CD4-positive, alpha-beta T cell treated with Interleukin-2 at 100 ng/mL for 4 hours (primary cell): ENCODE results near the gene AMER3.

Experiments
- DNase-seq: peaks from one replicate; pipeline ENCODE4 v3.0.0-alpha.2; 2020; ENCODE audit warnings: low spot score

The AMER3 gene

DNA sequence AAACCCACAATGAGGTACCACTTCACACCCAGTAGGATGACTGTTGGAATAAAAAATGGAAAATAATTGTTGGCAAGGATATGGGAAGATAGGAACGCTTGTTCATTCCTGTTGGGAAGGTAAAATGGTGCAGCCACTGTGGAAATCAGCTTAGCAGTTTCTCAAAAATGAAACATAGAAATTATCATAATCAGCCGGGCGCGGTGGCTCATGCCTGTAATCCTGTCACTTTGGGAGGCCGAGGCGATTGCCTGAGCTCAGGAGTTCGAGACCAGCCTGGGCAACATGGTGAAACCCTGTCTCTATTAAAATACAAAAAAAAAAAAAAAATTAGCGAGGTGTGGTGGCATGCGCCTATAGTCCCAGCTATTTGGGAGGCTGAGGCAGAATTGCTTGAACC lies 23.4 kb downstream of the AMER3 start:
- DNase-seq = no peak

DNA sequence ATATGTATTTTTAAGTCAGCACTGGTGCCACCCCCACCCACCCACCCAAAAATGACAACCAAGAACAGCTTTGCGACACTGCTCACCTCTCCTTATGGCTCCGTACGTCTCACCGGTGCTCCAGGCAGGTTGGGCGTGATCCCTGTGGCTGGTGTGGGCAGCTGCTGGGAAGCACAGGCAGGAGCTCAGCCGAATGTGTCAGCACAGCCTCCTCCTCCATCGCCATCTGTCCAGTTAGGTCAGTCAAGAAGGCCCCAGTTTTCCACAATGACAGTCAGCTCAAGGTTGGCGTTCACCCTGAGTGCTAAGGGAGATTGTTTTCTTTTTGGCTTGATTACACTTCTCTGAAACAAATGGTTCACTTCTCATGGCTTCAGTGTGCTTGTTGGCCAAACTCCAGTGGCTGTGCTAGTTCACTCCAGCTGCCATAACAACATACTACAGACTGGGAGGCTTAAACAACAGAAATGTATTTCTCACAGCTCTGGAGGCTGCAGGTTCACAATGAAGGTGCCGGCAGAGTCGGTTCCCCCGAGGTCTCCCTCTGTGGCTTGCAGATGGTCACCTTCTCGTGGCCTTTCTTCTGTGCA lies 30.2 kb downstream of the AMER3 start:
- DNase-seq = no peak

DNA sequence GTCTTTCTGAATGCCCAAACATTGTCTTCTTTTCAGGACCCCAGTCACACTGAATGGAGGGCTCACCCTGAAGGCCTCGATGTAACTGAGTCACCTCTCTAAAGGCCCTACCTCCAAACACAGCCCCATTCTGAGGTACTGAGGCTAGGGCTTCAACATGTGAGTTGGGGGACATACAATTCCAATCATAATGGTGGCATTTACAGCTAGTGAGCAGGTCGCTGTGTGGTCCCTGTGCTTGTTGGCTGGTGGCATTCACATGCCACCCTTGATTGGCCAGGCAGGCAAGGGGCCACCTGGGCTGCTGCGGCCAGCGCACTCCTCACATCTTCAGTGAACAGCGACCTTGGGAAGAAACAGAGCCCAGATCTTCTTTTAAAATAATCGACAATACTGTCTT lies 30.7 kb downstream of the AMER3 start:
- no peak for DNase-seq

DNA sequence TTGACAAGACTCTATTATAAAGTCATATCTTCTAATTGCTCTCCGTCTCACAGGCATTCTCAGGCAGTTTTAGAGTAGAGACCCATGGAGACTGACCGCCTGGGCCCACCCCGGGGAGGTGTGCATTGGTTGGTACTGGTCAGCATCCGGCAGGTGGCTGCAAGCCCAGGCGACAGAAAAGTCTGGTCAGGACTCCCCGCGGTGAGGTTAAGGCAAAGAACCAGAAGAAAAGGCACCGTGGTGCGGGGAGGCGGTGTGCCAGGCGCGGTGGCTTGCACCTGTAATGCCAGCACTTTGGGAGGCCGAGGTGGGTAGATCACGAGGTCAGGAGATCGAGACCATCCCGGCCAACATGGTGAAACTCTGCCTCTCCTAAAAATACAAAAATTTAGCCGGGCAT lies 32.5 kb downstream of the AMER3 start:
- no peak for DNase-seq

DNA sequence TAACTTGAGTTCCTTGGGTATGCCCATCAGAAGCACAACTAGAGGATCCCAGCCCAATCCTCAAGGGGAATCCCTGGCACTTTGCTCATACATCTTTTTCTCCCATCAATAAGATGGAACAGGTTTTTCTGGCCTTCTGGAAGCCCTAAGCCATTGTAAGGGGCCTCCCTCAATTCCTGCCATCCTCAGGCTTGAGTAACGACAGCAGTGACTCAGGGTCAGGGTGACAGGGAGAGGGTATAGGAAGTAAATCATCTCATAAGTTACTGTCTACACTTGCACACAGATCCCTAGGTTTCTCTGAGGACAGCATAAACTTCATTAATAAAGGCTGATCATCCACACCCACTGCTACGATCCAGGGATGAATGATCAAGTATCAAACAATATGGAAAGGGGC lies 35.0 kb downstream of the AMER3 start:
- DNase-seq = no peak

DNA sequence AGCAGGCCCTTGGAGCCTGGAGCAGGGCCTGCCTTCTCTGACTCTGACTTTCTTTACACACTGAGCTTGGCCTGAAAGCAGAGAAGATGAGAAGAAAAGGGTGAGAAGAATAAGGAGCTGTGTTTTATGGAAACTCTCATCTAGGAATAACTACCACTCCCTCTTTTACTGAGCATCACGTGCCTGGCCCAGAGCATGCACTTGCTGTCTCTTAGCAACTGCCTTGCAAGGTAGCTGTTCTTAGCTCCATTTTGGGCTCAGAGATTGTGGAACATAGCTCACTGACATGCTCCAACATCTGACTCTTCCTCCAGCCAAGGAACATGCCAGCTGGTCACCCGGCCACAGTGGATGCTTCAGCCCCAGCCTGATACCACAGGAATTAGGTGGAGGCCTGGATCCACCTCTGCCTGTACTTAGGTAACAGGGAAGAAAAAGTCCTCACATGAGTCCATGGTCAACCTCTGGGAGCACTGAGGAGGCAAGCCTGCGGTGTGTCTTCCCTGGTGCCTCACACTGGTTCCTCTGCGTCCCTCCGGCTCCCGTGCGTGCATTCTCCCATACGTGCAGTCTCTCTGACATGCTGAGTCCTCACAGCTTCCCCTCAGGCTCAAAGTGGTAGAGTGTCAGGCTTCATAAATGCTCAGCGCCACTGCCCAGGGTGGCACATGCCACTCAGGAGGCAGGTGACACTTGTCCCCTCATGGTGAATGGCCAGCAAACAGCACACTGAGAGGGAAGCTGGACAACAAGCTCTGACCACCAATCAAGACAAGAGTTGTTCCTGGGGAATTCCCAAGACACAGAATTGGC lies 35.7 kb downstream of the AMER3 start:
- DNase-seq = no peak

DNA sequence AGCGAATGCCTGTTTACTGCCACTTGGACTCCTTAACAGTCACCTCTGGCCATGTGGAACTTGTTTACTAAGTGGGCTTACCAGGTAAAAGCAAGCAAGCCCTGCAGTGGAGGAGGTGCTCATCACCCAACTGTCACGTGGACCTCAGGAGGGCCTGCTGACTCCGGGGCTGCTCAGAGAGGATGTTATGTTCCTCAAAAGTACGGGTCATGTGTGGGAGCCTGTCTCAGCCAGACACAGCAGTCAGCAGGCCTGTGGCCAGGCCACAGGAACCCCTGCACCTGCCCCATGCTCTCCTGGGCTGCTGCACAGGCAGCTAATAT lies 36.2 kb downstream of the AMER3 start:
- DNase-seq = no peak

DNA sequence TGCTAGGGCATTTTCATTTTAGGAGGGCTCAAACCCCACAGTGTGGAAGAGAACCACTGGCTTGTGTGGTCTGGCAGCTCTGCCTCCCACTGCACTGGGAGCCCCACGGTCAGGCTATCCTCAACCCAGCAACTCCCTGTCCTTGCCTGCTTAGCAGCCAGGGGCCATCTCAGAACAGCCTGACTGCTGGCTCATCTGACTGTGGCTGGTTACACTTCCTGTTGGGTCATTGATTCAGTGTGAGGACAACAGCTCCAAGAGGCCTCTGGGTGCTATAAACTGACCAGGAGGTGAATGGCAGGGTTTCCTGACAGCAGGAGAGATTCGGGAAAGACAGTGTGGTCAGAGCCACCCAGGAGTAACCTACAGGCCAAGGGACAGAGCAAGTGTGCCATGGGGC lies 40.1 kb downstream of the AMER3 start:
- DNase-seq = no peak

DNA sequence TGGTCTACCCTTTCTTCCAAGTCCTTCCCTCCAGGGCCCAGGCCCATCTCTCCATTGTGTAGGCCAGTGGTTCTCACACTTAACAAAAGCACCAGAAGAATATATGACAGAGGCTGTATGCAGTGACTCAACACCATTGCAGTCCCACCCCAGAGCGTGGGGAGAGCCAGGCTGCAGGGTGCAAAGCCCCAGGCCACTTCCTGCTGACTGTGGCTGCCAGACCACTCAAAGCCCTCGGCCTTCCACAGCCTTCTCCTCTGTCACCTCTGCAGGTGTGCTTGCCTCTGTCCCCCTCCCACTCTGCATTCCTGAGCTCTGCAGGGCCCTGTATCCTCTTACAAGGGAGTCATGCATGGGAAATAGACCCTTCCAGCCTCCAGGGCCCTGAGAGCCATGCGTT lies 41.0 kb downstream of the AMER3 start:
- DNase-seq = no peak

DNA sequence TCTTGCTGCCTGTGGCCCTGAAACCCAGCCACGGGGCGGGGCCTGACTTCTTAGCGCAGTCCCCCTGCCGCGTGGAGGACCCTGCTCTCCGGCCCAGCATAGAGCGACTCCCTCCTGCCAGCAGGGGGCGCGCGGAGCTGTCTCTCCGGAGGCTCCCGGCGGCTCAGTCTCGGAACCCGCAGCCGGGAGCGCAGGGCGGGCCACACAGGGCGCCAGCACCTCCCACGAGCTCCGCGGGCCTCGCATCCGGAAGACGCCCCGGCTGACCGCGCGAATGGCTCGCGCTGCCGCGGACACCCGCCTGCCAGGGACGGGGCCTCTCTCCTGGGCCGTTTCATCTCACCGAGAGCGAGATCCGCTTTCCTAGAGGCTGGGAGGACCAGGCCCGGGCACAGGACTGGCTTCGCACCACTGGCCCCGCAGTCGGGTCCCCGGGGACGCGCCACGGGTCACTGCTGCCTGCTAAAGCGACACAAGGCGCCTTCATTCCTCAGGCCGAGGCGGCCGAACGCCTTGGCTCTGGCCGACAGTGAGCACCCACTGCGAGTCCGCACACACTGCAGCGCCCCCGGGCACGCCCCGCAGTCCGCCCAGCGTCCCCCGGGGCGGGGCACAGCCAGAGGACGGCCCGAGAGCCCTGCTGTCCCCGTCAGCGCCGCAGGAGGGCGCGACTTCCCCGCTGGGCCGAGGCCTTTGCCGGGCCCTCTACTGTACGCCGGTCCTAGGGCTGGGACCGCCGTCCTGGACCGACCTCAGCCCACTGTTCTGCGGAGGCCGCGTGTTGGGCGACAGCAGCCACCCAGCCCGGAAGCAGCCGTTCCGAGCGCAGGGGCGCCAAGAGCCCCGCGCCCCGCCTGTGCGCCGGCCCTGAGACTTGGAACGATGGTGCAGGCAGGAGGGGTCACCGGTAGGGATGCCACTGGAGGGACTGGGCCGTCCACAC lies 42.4 kb downstream of the AMER3 start:
- peak; percentile 91 for DNase-seq

DNA sequence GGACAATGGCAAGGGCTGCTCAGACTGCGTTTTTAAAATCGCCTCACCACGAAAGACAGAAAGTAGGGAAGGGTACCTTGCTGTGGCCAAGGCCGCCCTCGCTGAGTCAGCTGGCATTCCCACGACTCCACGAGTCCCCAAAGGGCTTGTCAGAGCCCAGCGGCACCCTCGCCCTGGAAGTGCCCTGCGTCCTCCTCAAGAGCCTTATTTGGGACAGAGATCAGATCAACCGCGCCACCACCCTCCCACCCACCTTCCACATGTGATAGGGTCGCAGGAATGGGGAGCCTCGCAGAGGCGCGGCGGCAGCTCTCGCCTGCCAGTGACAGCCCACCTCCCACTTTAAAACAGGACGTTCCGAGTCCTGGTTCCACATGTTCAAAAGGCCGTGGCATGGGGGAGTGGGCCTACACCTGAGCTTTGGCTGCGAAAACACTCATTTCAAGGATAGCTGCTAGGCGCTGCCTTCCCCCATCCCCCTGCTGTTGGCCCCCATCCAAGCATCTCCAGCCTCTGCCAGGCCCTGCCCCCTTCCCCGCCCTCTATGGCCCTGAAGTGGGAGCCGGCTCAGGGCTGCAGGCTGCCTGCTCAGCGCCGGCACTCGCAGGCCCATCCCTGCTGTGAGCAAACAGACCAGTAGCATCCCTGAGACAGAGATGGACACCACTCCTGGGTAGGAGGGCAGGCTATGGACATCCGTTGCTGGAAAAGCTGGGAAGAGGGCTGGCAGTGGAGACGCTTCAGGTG lies 43.3 kb downstream of the AMER3 start:
- DNase-seq = no peak

DNA sequence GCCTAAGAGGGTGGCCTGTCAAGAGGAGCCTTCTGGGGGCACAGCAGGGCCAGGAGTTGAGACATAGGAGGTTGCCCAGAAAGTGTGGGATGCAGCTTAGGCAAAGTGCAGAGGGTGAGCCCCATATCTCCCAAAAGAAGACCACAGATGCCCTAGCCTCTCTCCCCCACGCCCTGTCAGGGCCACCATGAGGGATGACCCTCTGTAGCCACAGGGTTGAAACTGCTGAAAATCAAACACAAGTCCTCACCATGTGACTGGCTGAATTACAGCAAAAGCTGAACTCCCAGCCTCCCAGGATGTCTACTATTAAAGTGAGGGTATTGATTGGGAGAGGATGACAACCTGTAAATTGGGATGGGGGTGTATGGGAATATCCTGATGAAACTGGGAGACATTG lies 44.0 kb downstream of the AMER3 start:
- no peak for DNase-seq

DNA sequence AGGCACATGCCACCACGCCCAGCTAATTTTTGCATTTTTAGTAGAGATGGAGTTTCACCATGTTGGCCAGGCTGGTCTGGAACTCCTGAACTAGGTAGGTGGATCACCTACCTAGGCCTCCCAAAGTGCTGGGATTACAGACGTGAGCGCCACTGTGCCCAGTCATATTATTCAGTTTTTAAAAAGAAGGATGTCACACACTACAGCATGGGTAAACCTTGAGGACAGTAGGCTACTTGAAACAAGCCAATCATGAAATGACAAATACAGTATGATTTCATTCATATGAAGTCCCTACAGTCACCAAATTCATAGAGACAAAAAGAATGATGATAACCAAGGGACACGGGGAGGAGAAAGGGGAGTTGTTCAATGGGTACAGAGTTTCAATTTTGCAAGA lies 50.3 kb downstream of the AMER3 start:
- no peak for DNase-seq

DNA sequence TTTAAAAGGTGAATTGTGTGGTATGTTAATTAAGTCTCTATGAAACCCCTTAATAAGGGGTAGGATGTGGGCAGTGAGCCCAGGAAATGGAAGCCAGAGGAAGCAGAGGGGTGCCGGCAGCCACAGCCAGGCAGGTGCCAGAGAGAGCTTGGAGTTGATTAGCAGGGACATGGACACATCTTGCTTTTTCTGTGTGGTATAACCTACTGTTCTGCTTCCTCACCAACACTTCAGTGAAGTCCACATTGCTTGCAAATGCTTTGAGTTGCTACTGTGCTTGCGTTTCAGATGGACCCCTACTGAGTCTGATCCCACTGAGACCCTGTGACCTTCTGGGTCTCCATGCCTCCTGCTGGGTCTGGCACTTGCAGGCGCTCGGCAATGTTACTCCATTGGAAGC lies 51.0 kb downstream of the AMER3 start:
- no peak for DNase-seq

DNA sequence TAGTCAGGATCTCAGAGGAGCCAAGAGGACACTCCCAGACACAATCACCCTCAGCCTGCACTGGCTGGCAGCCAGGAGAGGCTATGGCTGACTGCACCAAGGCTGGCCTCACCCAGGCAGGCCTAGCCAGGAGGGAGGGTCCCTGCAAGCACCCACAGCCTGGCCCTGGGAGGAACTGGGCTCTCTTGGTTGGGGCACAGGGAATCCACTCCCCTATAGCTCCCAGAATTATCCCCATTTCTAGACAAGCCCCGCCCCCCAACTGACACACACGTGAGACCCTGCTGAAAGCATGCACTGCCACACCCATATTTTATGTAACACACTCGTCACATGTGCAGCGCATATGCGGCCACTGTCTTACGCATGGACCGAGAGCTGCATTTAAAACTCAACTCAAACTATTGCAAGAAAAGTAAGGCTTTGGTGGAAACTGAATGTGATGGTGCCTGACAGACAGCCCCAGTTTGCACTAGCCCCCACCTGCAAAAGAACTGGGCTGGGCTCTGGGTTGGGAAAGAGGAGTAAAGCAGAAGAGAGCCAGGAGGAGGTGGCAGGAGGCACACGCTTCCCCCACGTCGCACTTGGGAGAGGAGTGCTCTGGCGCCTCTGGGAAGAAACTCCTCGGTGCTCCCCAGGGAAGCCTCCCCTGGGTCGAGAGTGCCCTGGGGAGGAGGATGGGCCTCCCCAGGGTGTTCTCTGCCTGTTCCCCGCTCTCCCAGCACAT lies 52.5 kb downstream of the AMER3 start:
- no peak for DNase-seq

DNA sequence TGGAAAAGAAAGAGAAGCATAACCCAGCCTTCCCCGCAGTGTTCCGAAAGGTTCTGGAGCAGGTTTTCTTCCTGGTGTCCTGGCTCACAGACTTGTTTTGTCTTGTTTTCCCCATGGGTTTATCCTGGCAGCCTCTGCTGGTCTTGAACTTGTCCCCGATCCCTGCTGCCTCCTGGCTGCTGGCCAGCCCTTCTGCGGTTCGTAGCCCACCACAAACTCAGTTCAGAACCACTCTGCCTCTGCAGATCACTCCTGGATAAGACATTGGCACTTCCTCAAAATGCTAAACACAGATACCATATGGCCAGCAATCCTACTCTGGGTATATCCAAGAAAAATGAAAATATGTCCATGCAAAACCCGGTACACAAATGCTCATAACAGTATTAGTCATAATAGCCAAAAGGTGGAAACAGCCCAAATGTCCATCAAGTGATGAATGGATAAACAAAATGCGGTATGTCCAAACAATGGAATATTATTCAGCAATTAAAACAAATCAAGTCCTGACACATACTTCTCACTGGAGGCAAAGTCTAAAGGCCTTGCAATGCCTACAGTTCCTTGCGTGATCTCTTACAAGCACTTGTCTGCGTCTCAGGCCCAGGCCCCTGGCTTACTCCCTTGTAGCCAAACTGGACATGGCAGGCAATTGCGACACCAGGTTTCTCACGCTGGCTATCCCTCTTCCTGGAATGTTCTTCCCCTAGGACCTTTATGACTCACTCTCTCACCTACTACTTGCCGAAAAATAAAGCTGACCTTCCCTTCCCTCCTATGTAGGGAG lies 53.3 kb downstream of the AMER3 start:
- DNase-seq = no peak

DNA sequence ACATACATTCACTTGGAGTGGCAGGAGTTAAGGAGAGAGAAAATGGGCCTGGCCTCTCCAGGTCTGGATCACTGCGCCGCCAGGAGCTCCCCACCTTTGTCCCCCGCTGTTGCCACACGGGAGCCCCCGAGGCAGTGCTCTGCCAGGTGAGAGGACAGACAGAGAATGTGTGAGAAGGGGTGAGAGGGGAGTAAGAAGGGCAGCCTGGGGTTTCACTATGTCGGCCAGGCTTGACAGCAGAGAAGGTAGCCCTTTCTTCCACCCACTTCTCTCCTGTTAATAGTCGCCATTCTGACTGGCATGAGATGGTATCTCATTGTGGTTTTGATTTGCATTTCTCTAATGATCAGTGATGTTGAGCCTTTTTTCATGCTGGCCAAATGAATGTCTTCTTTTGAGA lies 55.1 kb downstream of the AMER3 start:
- no peak for DNase-seq

DNA sequence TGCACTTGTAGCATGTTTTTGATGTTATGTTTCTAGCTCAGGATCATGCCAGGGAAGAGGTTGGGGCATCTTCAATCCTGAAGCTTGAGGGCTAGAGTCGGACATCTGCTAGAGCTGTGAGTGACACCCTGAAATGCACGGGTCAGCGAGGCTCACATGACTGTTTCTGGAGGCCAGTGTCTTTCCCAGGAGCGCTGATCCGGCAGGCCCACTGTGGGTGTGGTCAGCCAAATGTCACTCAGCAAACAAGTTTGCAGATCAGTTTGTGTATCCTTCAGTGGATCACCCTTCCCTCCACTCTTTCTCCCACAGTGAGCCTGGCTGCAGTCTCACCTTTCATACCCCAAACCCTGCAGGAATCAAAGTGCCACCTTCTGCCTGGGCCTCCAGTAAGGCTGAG lies 58.4 kb downstream of the AMER3 start:
- no peak for DNase-seq

DNA sequence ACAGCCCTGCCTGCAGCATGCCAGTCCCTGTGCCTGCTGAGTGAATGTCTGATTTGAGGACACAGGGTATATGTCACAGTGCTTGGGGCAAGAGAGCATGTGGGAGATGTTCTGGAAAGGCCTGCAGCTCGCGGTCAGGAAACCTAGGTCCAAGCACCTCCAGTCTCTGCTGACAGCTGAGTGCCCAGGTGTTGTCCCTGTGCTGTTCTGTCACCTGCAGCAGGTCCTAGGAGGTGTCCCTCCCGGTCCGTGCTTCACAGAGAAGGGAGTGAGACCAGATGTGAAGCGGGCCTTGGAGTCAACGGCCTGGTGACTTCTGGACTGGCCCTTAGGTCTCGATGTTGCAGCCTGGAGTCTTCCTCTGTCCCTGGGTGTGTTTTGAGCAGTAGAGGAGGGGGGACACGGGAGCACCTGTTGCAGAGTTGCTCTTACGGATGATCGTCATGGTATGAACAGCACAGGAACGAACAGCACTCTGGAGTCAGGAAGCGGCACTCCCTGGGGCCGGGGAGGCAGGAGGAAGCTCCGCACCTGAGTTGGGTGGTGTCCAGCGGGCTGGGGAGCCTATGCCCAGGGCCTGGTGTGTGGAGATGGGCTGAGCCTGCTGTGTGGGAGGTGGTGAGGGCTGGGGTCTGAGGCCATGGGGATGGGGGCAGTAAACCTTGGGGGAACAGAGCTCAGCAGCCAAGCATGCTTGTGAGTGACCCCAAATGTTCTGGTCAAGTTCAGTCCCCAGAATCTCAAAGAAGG lies 59.8 kb downstream of the AMER3 start:
- no peak for DNase-seq
